Spleen (tissue), 11 donors: ENCODE measurements around the gene OR52N2. TPM values are rescaled to one million over a fixed set of nuclear protein-coding genes. Genes with fewer than 3 reads are reported as not detected.

Source experiments
- DNase-seq: peaks from one replicate; pipeline ENCODE4 v3.0.0-alpha.2; 2020
- H3K27ac ChIP-seq, 8 donors: fragments of 200-600 bp; sonication (generic) in 7 of 8; 1 replicate in 4 of 8; 2 replicates in 4 of 8; pipeline versions ENCODE4 v1.5.0 to v1.8.0; 2016 to 2021; ENCODE audit warnings: inconsistent platforms in 4 of 8, mild to moderate bottlenecking in 4 of 8, moderate library complexity in 1 of 8
- H3K27me3 ChIP-seq, 7 donors: fragments of 200-600 bp; sonication (generic) in 6 of 7; replicated peaks in 1 of 7; 1 replicate in 4 of 7; 2 replicates in 3 of 7; pipeline versions ENCODE4 v1.5.0 to v1.8.0; 2016 to 2021; ENCODE audit warnings: inconsistent platforms in 3 of 7, mild to moderate bottlenecking in 1 of 7
- H3K36me3 ChIP-seq, 6 donors: fragments of 200-600 bp; sonication (generic) in 5 of 6; 1 replicate in 4 of 6; 2 replicates in 2 of 6; pipeline versions ENCODE4 v1.5.0 to v1.8.0; 2016 to 2021; ENCODE audit warnings: inconsistent platforms in 2 of 6
- H3K4me1 ChIP-seq, 6 donors: fragments of 200-600 bp; sonication (generic) in 5 of 6; 1 replicate in 3 of 6; 2 replicates in 3 of 6; pipeline versions ENCODE4 v1.5.0 to v1.8.0; 2016 to 2021; ENCODE audit warnings: inconsistent platforms in 3 of 6
- H3K4me3 ChIP-seq, 8 donors: fragments of 200-600 bp; sonication (generic) in 7 of 8; 1 replicate in 4 of 8; 2 replicates in 4 of 8; pipeline versions ENCODE4 v1.5.0 to v1.8.0; 2016 to 2021; ENCODE audit warnings: inconsistent platforms in 4 of 8, mild to moderate bottlenecking in 4 of 8, moderate library complexity in 2 of 8
- H3K9me3 ChIP-seq, 8 donors: fragments of 200-600 bp; sonication (generic) in 7 of 8; 1 replicate in 4 of 8; 2 replicates in 4 of 8; pipeline versions ENCODE4 v1.5.0 to v1.8.0; 2016 to 2021; ENCODE audit warnings: inconsistent platforms in 4 of 8
- POLR2A ChIP-seq, 3 donors: fragments of 450-650 bp; IDR thresholded peaks; one replicate each; pipeline ENCODE4 v1.5.1; 2017; ENCODE audit warnings: antibody characterized with exemption in 3 of 3, mild to moderate bottlenecking in 1 of 3
- POLR2AphosphoS5 ChIP-seq, 3 donors: sonication (generic); formaldehyde crosslinking; IDR thresholded peaks; one replicate each; pipeline ENCODE4 v1.5.1; 2017; ENCODE audit warnings: antibody characterized with exemption in 3 of 3
- WGBS, 5 donors: extraction: QIAGEN DNeasy Blood & Tissue Kit in 3 of 5; methylation state at CpG; one replicate each; pipeline versions ENCODE4 v1.1.5 to v1.1.7; 2013 to 2018; 5-methylcytosine and 5-hydroxymethylcytosine counted together
- intact Hi-C: fragments of 100-400 bp; cut with DNase I; formaldehyde crosslinking; loops from one replicate; pipeline ENCODE4 v1.15.0; 2023; ENCODE audit warnings: low total_unique reads
- polyA plus RNA-seq, 3 donors: library from polyadenylated mRNA; stranded (reverse); fragments of 200-250 nt; gene quantifications; one replicate each; pipeline ENCODE4 v1.2.1, GENCODE V29; 2013
- total RNA-seq, 7 donors: library from RNA; depleted of rRNA in 3 of 7; stranded (reverse); fragments of >200 nt in 3 of 7; fragmentation: NEBNext Ultra II Directional in 4 of 7; extraction: Animal tissue kit (Norgen Biotek cat#: 25700) in 4 of 7; gene quantifications; one replicate each; pipeline versions ENCODE4 v1.1.0 to v1.2.1, GENCODE V29; 2016 to 2021
- TF ChIP-seq, protein P1 (sequence below), 11 experiments: fragments of 200-600 bp in 7 of 11; fragments of 450-650 bp in 4 of 11; sonication (generic) in 4 of 11; IDR thresholded peaks in 8 of 11; conservative IDR thresholded peaks in 3 of 11; 1 replicate in 7 of 11; 2 replicates in 4 of 11; pipeline versions ENCODE4 v1.4.0 to v1.8.0; 2016 to 2021; ENCODE audit warnings: antibody characterized with exemption in 11 of 11, inconsistent platforms in 4 of 11, mild to moderate bottlenecking in 1 of 11
- donor health status: healthy with polysubstance abuse.
- donor health status: DM: no; HTN: no; CAD: no; lungs with moderate emphysema.
- donor health status: DM: no; HTN: no; CAD: no.
- donor health status: Bipolar disorder and iron deficiency.
- donor health status: healthy.
- donor health status: DM: no; HTN: no; CAD: no.
- donor health status: DM: yes; HTN: yes; CAD: no.

OR52N2 gene
- total and polyA plus RNA-seq, 10 donors: 0.67 TPM; not detected in 9

- H3K4me3 ChIP-seq: no peak overlapping the region
- intact Hi-C loops: no loop called here
- WGBS, 5 donors: 76 to 92% (median 88%) methylated on average over 6 of the region's 6 CpGs
Observed at GRCh38 chr11:5831196-5831829, 22.6 kb downstream of the OR52N2 start.

DNA sequence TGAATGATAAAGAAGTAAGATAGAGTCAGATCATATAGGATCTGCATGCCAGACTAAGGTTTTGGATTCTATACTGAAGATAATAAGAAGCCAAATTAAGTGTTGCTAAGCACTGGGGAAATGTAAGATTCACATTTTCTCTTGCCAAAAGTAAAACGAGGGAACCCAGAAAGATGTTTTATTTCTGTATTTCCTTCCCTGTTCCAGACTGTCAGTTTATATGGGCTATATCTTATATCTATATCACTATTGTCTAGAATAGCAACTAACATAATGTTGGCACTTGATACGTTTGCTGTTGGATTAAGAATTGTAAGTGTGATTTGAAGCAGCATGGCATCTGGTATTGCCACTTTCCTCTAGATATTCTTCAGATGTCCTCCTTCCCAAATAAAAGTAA is 24.7 kb downstream of the OR52N2 start:
- intact Hi-C loops: no loop called here
- Histone ChIP-seq H3K27me3 (peaks cover 0 to 1% (median 0%) of the 10 kb centered on the region in 7 donors), H3K27ac (no peak overlapping the region), H3K4me1 (no peaks in the 10 kb centered on the region), H3K9me3 (no peaks in the 10 kb centered on the region), H3K4me3 (no peak overlapping the region), H3K36me3 (no peaks in the 10 kb centered on the region)
- TF ChIP-seq POLR2AphosphoS5 (IDR thresholded peaks at IDR 0.05) (no peak), POLR2A (IDR thresholded peaks at IDR 0.05) (no peak)
- TF ChIP-seq, protein P1, sequence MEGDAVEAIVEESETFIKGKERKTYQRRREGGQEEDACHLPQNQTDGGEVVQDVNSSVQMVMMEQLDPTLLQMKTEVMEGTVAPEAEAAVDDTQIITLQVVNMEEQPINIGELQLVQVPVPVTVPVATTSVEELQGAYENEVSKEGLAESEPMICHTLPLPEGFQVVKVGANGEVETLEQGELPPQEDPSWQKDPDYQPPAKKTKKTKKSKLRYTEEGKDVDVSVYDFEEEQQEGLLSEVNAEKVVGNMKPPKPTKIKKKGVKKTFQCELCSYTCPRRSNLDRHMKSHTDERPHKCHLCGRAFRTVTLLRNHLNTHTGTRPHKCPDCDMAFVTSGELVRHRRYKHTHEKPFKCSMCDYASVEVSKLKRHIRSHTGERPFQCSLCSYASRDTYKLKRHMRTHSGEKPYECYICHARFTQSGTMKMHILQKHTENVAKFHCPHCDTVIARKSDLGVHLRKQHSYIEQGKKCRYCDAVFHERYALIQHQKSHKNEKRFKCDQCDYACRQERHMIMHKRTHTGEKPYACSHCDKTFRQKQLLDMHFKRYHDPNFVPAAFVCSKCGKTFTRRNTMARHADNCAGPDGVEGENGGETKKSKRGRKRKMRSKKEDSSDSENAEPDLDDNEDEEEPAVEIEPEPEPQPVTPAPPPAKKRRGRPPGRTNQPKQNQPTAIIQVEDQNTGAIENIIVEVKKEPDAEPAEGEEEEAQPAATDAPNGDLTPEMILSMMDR (IDR thresholded peaks at IDR 0.05 in 8 of 11, conservative IDR thresholded peaks at IDR 0.05 in 3 of 11): no peak
- DNase-seq: no peak
- 35 to 50% (median 48%) methylated on average over 2 of the region's 2 CpGs for WGBS, 5 donors

More at GRCh38 chr11:5831196-5831829, 22.6 kb downstream of the OR52N2 start:
- no peak for DNase-seq
- TF ChIP-seq POLR2A (IDR thresholded peaks at IDR 0.05): no peak
- TF ChIP-seq, protein P1 (IDR thresholded peaks at IDR 0.05 in 8 of 11, conservative IDR thresholded peaks at IDR 0.05 in 3 of 11): no peak
- TF ChIP-seq POLR2AphosphoS5 (IDR thresholded peaks at IDR 0.05): no peak
- no peaks in the 10 kb centered on the region for H3K27me3 ChIP-seq
- H3K9me3 ChIP-seq: peaks cover 0 to 2% (median 0%) of the 10 kb centered on the region in 8 donors
- H3K27ac ChIP-seq: no peak overlapping the region
- H3K4me1 ChIP-seq: no peaks in the 10 kb centered on the region
- no peaks in the 10 kb centered on the region for H3K36me3 ChIP-seq

DNA sequence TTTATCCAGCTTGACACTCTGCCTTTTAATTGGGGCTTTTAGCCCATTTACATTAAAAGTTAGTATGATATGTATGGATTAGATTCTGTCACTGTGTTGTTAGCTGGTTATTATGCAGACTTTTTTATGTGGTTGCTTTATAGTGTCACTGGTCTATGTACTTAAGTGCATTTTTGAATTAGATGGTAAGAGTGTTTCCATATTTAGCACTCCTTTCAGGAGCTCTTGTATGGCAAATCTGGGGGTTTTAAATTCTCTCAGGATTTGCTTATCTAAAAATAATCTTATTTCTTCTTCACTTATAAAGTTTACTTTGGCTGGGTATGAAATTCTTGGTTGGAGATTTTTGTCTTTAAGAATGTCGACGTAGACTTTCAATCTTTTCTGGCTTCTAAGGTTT is 29.0 kb downstream of the OR52N2 start:
- TF ChIP-seq POLR2AphosphoS5 (IDR thresholded peaks at IDR 0.05): no peak
- no peak for TF ChIP-seq POLR2A (IDR thresholded peaks at IDR 0.05)
- TF ChIP-seq, protein P1 (IDR thresholded peaks at IDR 0.05 in 8 of 11, conservative IDR thresholded peaks at IDR 0.05 in 3 of 11): no peak
- Histone ChIP-seq H3K36me3 (no peaks in the 10 kb centered on the region), H3K27me3 (peaks cover 0 to 6% (median 0%) of the 10 kb centered on the region in 7 donors), H3K4me3 (no peak overlapping the region), H3K9me3 (peaks cover 0 to 3% (median 0%) of the 10 kb centered on the region in 8 donors), H3K4me1 (no peaks in the 10 kb centered on the region), H3K27ac (no peak overlapping the region)
- 91 to 95% (median 94%) methylated on average over 2 of the region's 2 CpGs for WGBS, 5 donors
- intact Hi-C loops: no loop called here
- no peak for DNase-seq

GRCh38 chr11:5841797-5842196 is 33.1 kb downstream of the OR52N2 start, which contains the start of gene OR52E6:
Gene OR52E6 (minus strand): TSS chr11:5841897. CDS start chr11:5841897, 0 bp downstream.
- H3K36me3 ChIP-seq: no peaks in the 10 kb centered on the region
- no peak within 1 kb of the TSS for H3K4me3 ChIP-seq
- peaks cover 0 to 6% (median 0%) of the 10 kb centered on the region in 7 donors for H3K27me3 ChIP-seq
- TF ChIP-seq POLR2A (IDR thresholded peaks at IDR 0.05): no peak
- intact Hi-C loops: no loop called here
- DNase-seq: no peak
- no peak within 1 kb of the TSS for H3K27ac ChIP-seq
- 7 to 87% (median 44%) methylated on average over 1 of the region's 1 CpG for WGBS, 5 donors
- no peaks in the 10 kb centered on the region for H3K4me1 ChIP-seq
- H3K9me3 ChIP-seq: peaks cover 0 to 3% (median 0%) of the 10 kb centered on the region in 8 donors
